OCI-LY7 (cell line): ENCODE measurements around the gene PPM1H. TPM values are rescaled to one million over a fixed set of nuclear protein-coding genes. Genes with fewer than 3 reads are reported as not detected.

Source experiments
- BruUV-seq: library from RNA; stranded (reverse); fragments of 400-500 nt; replicated peaks from 2 replicates; lab custom pipeline; 2021; lab: Mats Ljungman, UMichigan
- CTCF ChIA-PET: fragments of 300-600 bp; sonication (Branson Sonifier 250); formaldehyde crosslinking; loops from one replicate; lab custom pipeline; 2022; ENCODE audit warnings: antibody characterized with exemption; ENCODE audit not compliant: unreplicated experiment; lab: Charles Lee
- POLR2A ChIA-PET: fragments of 300-600 bp; sonication (Branson Sonifier 250); formaldehyde crosslinking; loops from one replicate; lab custom pipeline; 2022; ENCODE audit warnings: antibody characterized with exemption; lab: Charles Lee
- DNase-seq: peaks from one replicate; pipeline ENCODE4 v3.0.0-alpha.2; 2015; ENCODE audit warnings: low spot score
- H2AFZ ChIP-seq: fragments of 200-600 bp; sonication (generic), shearing (Covaris generic); 2 replicates; pipeline ENCODE4 v1.6.1; 2014; ENCODE audit warnings: mild to moderate bottlenecking, antibody characterized with exemption, low read length, moderate library complexity
- H3K27ac ChIP-seq: fragments of 200-600 bp; sonication (generic); 2 replicates; pipeline ENCODE4 v1.5.1; 2014; ENCODE audit warnings: mixed run types, low read depth, mild to moderate bottlenecking, moderate library complexity, low read length, inconsistent platforms; ENCODE audit not compliant: poor library complexity, severe bottlenecking
- H3K36me3 ChIP-seq: fragments of 200-600 bp; sonication (generic); 2 replicates; pipeline ENCODE4 v1.6.1; 2014; ENCODE audit warnings: mild to moderate bottlenecking, antibody characterized with exemption, low read length, moderate library complexity, mixed read lengths; ENCODE audit not compliant: insufficient read depth
- H3K4me1 ChIP-seq: fragments of 200-600 bp; sonication (generic); 2 replicates; pipeline ENCODE4 v1.5.1; 2014; ENCODE audit warnings: mild to moderate bottlenecking, low read length; ENCODE audit not compliant: insufficient read depth, poor library complexity, severe bottlenecking
- H3K4me2 ChIP-seq: fragments of 200-600 bp; sonication (generic); 2 replicates; pipeline ENCODE4 v1.6.1; 2014; ENCODE audit warnings: mild to moderate bottlenecking, low read length
- H3K4me3 ChIP-seq: fragments of 200-600 bp; sonication (generic); 2 replicates; pipeline ENCODE4 v1.5.1; 2014; ENCODE audit warnings: mild to moderate bottlenecking, low read depth, low read length; ENCODE audit not compliant: poor library complexity, severe bottlenecking
- H3K79me2 ChIP-seq: fragments of 200-600 bp; sonication (generic); 2 replicates; pipeline ENCODE4 v1.6.1; 2016; ENCODE audit warnings: low read depth, mild to moderate bottlenecking, low read length, moderate library complexity, mixed read lengths; ENCODE audit not compliant: insufficient read depth
- H3K9me2 ChIP-seq: fragments of 200-600 bp; sonication (generic); 2 replicates; pipeline ENCODE4 v1.6.1; 2016; ENCODE audit warnings: mild to moderate bottlenecking, low read length, mixed read lengths; ENCODE audit not compliant: insufficient read depth
- H3K9me3 ChIP-seq: fragments of 200-600 bp; sonication (generic); 2 replicates; pipeline ENCODE4 v1.6.1; 2014; ENCODE audit warnings: mild to moderate bottlenecking, mixed run types, low read length, mixed read lengths
- H4K20me1 ChIP-seq: fragments of 200-600 bp; sonication (generic); 2 replicates; pipeline ENCODE4 v1.6.1; 2014; ENCODE audit warnings: mild to moderate bottlenecking, antibody characterized with exemption, low read length, moderate library complexity, mixed read lengths; ENCODE audit not compliant: insufficient read depth
- EZH2phosphoT487 ChIP-seq: fragments of 200-600 bp; sonication (generic); IDR thresholded peaks from 2 replicates; pipeline ENCODE4 v1.6.1; 2018; ENCODE audit warnings: low read depth, borderline replicate concordance, mild to moderate bottlenecking, mixed run types, antibody characterized with exemption, low read length, moderate library complexity, mixed read lengths
- intact Hi-C: fragments of 100-400 bp; cut with micrococcal nuclease; formaldehyde crosslinking; loops from one replicate; pipeline ENCODE4 v1.10.0; 2022; ENCODE audit not compliant: unreplicated experiment
- total RNA-seq, 2 experiments: library from RNA; depleted of rRNA in 1 of 2; stranded (reverse); fragments of >200 nt in 1 of 2; shearing (Covaris generic) in 1 of 2; gene quantifications; 2 replicates each; pipeline ENCODE4 v1.2.3, GENCODE V29; 2014 to 2022
- TF ChIP-seq, protein P1 (sequence below): fragments of 200-600 bp; sonication (generic); conservative IDR thresholded peaks from 2 replicates; pipeline ENCODE4 v1.5.1; 2014; ENCODE audit warnings: mild to moderate bottlenecking, antibody characterized with exemption, low read length, moderate library complexity, mixed read lengths

The PPM1H gene
- total RNA-seq, 2 experiments from 2014 or later: 2.0 to 3.4 TPM

DNA sequence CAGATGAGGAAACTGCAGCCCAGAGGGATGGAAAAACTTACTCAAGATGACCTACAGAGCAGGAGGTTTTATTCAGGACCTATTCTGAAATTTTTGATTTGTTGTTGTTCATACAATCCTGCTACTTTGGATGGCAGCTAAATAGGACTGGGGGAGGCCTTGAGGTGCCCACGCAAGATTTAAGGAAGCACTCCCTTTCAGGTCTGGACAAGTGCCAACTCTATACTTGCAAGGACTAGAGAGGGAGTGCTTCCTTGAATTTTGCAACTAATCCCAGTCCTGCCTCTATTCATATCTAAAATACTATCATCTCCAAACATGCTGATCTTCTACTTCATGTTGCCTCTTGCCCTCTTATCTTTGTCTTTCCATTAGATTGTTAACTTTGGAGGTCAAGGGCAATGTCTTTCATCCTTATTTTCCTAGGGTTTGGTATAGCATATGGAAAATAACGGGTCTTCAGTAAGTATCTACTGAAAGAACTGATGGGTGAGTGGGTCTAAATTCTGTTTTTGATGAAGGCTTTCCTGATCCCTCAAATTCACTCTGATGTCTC is 28.6 kb upstream of the PPM1H start:
- Histone ChIP-seq H3K79me2 (no peaks in the 10 kb centered on the region), H3K4me3 (no peak overlapping the region), H3K9me3 (no peaks in the 10 kb centered on the region), H3K36me3 (no peaks in the 10 kb centered on the region), H3K4me1 (no peaks in the 10 kb centered on the region), H4K20me1 (no peaks in the 10 kb centered on the region), H3K27ac (no peak overlapping the region), H3K9me2 (no peaks in the 10 kb centered on the region), H3K4me2 (no peak overlapping the region), H2AFZ (no peak overlapping the region)
- POLR2A ChIA-PET: no interaction called here
- no TSS peak for BruUV-seq
- intact Hi-C loops: no loop called here
- CTCF ChIA-PET: no interaction called here
- no peak for DNase-seq
- TF ChIP-seq, protein P1, sequence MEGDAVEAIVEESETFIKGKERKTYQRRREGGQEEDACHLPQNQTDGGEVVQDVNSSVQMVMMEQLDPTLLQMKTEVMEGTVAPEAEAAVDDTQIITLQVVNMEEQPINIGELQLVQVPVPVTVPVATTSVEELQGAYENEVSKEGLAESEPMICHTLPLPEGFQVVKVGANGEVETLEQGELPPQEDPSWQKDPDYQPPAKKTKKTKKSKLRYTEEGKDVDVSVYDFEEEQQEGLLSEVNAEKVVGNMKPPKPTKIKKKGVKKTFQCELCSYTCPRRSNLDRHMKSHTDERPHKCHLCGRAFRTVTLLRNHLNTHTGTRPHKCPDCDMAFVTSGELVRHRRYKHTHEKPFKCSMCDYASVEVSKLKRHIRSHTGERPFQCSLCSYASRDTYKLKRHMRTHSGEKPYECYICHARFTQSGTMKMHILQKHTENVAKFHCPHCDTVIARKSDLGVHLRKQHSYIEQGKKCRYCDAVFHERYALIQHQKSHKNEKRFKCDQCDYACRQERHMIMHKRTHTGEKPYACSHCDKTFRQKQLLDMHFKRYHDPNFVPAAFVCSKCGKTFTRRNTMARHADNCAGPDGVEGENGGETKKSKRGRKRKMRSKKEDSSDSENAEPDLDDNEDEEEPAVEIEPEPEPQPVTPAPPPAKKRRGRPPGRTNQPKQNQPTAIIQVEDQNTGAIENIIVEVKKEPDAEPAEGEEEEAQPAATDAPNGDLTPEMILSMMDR: no peak
- TF ChIP-seq EZH2phosphoT487: no peak

DNA sequence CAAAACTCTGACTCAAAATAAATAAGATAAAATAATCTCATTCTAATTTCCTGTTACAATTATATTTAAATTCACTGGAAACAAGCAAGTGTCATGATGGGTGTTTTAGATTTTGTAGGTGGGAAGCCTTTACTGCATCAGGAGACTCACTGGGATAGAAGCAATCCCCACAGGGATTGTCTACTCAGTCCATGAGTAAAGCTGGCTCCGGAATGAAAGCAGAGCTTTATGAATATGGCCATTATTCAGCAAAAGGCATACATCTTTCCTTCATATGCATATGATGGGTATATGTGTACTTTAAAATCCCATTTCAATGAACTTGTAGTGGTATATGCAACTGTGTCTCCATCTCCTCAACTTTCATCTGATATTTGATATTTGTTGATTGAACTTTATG is 25.4 kb upstream of the PPM1H start:
- no TSS peak for BruUV-seq
- TF ChIP-seq, protein P1: no peak
- TF ChIP-seq EZH2phosphoT487: no peak
- CTCF ChIA-PET: no interaction called here

DNA sequence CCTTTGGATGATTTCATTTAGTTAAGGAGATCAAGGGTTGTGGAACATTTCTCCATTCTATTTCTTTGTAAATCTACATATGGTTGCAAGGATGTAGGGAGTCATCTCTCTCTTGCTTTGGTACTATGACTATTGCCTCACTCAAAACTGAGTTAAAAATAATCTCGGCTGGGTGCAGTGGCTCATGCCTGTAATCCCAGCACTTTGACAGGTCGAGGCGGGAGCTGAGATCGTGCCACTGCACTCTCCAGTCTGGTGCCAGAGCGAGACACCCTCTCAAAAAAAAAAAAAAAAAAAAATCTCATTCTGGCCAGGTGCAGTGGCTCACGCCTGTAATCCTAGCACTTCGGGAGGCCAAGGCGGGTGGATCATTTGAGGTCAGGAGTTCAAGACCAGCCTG is 24.8 kb upstream of the PPM1H start:
- H3K4me3 ChIP-seq: no peak overlapping the region
- BruUV-seq: no TSS peak
- no peaks in the 10 kb centered on the region for H3K4me1 ChIP-seq
- ChIA-PET CTCF (no interaction called here), POLR2A (interaction anchor here (0.6 kb wide), 1 partner anchor 1891 kb away, joined by 3 read pairs; no protein-coding TSS in a partner anchor)
- H2AFZ ChIP-seq: no peak overlapping the region
- no peaks in the 10 kb centered on the region for H3K9me2 ChIP-seq
- H3K36me3 ChIP-seq: no peaks in the 10 kb centered on the region
- no peak overlapping the region for H3K27ac ChIP-seq
- TF ChIP-seq, protein P1: no peak
- TF ChIP-seq EZH2phosphoT487: no peak
- no peak overlapping the region for H3K4me2 ChIP-seq
- no peaks in the 10 kb centered on the region for H3K9me3 ChIP-seq
- DNase-seq: no peak
- intact Hi-C loops: no loop called here
- H3K79me2 ChIP-seq: no peaks in the 10 kb centered on the region
- H4K20me1 ChIP-seq: no peaks in the 10 kb centered on the region

More for the DNA sequence above, 25.4 kb upstream of the PPM1H start:
- POLR2A ChIA-PET: no interaction called here
- H3K4me1 ChIP-seq: no peaks in the 10 kb centered on the region
- no peak for DNase-seq
- H3K9me2 ChIP-seq: no peaks in the 10 kb centered on the region
- no peaks in the 10 kb centered on the region for H4K20me1 ChIP-seq
- no peak overlapping the region for H3K27ac ChIP-seq
- H3K36me3 ChIP-seq: no peaks in the 10 kb centered on the region
- intact Hi-C loops: no loop called here
- no peak overlapping the region for H2AFZ ChIP-seq
- no peaks in the 10 kb centered on the region for H3K9me3 ChIP-seq
- no peaks in the 10 kb centered on the region for H3K79me2 ChIP-seq
- H3K4me2 ChIP-seq: no peak overlapping the region
- H3K4me3 ChIP-seq: no peak overlapping the region
